DND-41 (cell line): Measurements from ENCODE around the gene PTGR1.

Source experiments
- CTCF ChIP-seq: IDR thresholded peaks from 2 replicates; pipeline ENCODE4 v1.5.1; 2012; ENCODE audit warnings: borderline replicate concordance, low read length, moderate library complexity, mild to moderate bottlenecking; ENCODE audit not compliant: poor library complexity, severe bottlenecking; ENCODE audit errors: extremely low read depth
- EZH2 ChIP-seq: IDR thresholded peaks from 3 replicates; pipeline ENCODE4 v1.6.1; 2012; ENCODE audit warnings: borderline replicate concordance, low read depth, mild to moderate bottlenecking, moderate library complexity, low read length, inconsistent platforms; ENCODE audit not compliant: severe bottlenecking

- TF ChIP-seq CTCF, result no peak
- no peak for TF ChIP-seq EZH2
Observed at GRCh38 chr9:111529787-111530186, 69.7 kb downstream of the PTGR1 start.
